ENCODE data around the gene HSPE1. TPM values are rescaled to one million over a fixed set of nuclear protein-coding genes. Genes with fewer than 3 reads are reported as not detected.
"Not testable (repeated sequence)": the region's sequence is repeated elsewhere in the genome, so short reads cannot be mapped to it uniquely, and the experiment has no call there.

Gene HSPE1
- total RNA-seq, 4 donors from 2014 or later, result 47.5 to 79.5 (median 65.4) TPM

DNA sequence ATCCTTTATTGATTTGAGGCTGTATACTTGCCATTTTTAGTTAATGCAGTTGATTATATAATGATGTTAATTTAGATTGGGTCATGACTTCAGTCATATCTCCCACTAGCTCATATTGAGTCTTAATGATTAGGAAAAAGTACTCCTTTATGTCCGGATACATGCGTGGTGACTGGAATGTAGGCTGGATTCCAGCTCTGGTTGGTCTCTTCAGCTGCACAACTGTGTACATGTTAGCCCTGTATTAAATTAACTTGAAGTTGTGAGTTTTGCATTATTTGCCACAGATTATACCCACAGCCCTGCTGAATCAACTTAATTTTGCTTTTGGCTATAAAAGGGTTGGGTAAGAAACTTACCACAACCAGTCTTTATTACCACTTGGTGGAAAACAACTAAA is 38.2 kb downstream of the HSPE1 start:
- TF ChIP-seq, protein P1, sequence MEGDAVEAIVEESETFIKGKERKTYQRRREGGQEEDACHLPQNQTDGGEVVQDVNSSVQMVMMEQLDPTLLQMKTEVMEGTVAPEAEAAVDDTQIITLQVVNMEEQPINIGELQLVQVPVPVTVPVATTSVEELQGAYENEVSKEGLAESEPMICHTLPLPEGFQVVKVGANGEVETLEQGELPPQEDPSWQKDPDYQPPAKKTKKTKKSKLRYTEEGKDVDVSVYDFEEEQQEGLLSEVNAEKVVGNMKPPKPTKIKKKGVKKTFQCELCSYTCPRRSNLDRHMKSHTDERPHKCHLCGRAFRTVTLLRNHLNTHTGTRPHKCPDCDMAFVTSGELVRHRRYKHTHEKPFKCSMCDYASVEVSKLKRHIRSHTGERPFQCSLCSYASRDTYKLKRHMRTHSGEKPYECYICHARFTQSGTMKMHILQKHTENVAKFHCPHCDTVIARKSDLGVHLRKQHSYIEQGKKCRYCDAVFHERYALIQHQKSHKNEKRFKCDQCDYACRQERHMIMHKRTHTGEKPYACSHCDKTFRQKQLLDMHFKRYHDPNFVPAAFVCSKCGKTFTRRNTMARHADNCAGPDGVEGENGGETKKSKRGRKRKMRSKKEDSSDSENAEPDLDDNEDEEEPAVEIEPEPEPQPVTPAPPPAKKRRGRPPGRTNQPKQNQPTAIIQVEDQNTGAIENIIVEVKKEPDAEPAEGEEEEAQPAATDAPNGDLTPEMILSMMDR (IDR thresholded peaks at IDR 0.05), result no peak
- TF ChIP-seq EP300 (IDR thresholded peaks at IDR 0.05), result no peak
- TF ChIP-seq POLR2A (IDR thresholded peaks at IDR 0.05), result no peak
- Histone ChIP-seq H3K9me3 (no peaks in the 10 kb centered on the region), H3K4me3 (no peak overlapping the region), H3K4me1 (peaks cover 0 to 43% (median 0%) of the 10 kb centered on the region in 4 donors), H3K36me3 (peaks cover 0 to 52% (median 13%) of the 10 kb centered on the region in 3 donors), H3K27ac (peak overlapping the region in 2 of 4 donors; percentile 37 to 41), H3K27me3 (no peaks in the 10 kb centered on the region)
- no peak for DNase-seq (ENCODE audit: low spot score in 2 of 2)
- 30 to 36% methylated on average over 2 of the region's 2 CpGs for WGBS, 2 donors

DNA sequence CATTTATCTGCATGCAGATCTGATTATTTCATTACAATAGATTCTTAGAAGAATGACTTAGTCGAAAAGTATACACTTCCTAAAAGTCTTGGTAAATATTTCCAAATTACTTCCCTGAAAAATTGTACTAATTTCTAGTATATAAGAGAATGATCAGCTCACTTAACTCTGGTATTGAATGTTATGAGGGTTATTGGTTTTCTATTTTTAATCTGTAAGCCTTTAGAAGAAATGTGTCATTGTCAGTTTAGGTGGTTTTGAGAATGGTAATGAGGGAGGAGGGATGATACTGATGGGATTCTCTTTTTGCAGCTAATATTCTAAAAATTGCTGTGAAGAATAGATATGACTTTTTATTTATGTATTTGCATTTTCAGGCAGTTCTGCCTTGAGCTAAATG is 39.6 kb downstream of the HSPE1 start:
- peaks cover 0 to 32% (median 0%) of the 10 kb centered on the region in 4 donors for H3K4me1 ChIP-seq
- no peak for DNase-seq (ENCODE audit: low spot score in 2 of 2)
- no peaks in the 10 kb centered on the region for H3K27me3 ChIP-seq
- no peak overlapping the region for H3K4me3 ChIP-seq
- no peak overlapping the region for H3K27ac ChIP-seq
- H3K9me3 ChIP-seq, result no peaks in the 10 kb centered on the region
- H3K36me3 ChIP-seq, result peaks cover 0 to 65% (median 19%) of the 10 kb centered on the region in 3 donors
- TF ChIP-seq, protein P1 (IDR thresholded peaks at IDR 0.05), result no peak
- TF ChIP-seq EP300 (IDR thresholded peaks at IDR 0.05) (no peak), POLR2A (IDR thresholded peaks at IDR 0.05) (no peak)
- 82 to 87% methylated on average over 1 of the region's 1 CpG for WGBS, 2 donors

DNA sequence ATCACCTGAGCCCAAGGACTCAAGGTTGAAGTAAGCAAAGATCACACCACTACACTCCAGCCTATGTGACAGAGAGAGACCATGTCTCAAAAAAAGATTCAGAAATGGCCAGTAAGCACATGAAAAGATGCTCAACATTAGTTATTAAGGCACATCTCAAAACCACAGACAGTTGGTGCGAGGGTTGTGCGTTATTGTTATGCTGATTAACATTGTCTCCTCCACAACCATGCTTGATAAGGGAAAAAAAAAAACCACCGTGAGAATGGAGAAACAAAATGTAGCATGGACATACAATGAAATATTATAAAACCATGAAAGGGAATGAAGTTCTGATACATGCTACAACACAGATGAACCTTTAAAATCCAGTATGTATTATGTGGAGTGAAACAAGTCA is 43.0 kb downstream of the HSPE1 start:
- H3K27ac ChIP-seq, result no peak overlapping the region
- no peaks in the 10 kb centered on the region for H3K27me3 ChIP-seq
- H3K4me3 ChIP-seq, result no peak overlapping the region
- no peak for DNase-seq (ENCODE audit: low spot score in 2 of 2)
- TF ChIP-seq, protein P1 (IDR thresholded peaks at IDR 0.05), result no peak
- no peak for TF ChIP-seq POLR2A (IDR thresholded peaks at IDR 0.05)
- TF ChIP-seq EP300 (IDR thresholded peaks at IDR 0.05), result no peak
- WGBS, 2 donors, result 95 to 96% methylated on average over 3 of the region's 3 CpGs
- H3K36me3 ChIP-seq, result peaks cover 0 to 61% (median 19%) of the 10 kb centered on the region in 3 donors
- no peaks in the 10 kb centered on the region for H3K9me3 ChIP-seq
- H3K4me1 ChIP-seq, result peaks cover 0 to 25% (median 0%) of the 10 kb centered on the region in 4 donors

DNA sequence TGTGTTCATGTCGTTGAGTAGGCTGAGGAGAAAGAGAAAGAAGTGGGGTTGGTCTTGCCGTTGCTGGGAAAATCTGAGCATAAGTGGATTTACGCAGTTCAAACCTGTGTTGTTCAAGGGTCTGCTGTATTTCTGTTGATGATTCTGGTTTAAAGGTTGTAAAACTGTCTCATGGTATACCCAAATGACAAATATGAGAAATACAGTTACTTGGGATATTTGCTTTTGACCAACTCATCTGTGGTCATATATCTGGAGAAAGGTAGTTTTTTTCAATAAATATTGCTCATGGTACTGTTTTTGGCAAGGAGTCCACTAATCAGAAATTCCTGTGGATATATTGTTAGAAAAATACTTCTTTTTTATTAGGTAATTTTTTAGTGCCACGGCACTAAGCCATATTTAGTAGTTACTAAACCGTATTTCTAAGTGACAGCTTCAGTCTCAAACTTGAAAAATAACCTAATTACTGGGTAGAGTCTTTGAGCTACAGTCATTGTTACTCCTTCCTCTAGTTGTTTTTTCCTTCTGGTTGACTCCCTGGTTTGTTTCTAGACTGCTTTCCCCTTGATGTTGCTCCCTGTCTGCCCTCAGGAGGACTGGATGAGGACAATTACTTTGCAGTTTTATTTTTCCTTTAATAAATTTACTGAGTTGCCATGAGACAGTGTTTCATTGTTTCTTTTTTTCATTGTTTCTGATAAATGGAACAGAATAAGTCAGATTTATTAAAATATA is 47.2 kb downstream of the HSPE1 start:
- H3K36me3 ChIP-seq, result peaks cover 0 to 81% (median 11%) of the 10 kb centered on the region in 3 donors
- H3K4me1 ChIP-seq, result peaks cover 0 to 4% (median 0%) of the 10 kb centered on the region in 4 donors
- no peaks in the 10 kb centered on the region for H3K27me3 ChIP-seq
- DNase-seq (ENCODE audit: low spot score in 2 of 2), result no peak
- WGBS, 2 donors, result 86 to 92% methylated on average over 5 of the region's 5 CpGs
- no peak overlapping the region for H3K27ac ChIP-seq
- no peaks in the 10 kb centered on the region for H3K9me3 ChIP-seq
- H3K4me3 ChIP-seq, result no peak overlapping the region
- TF ChIP-seq, protein P1 (IDR thresholded peaks at IDR 0.05), result no peak
- no peak for TF ChIP-seq POLR2A (IDR thresholded peaks at IDR 0.05)
- no peak for TF ChIP-seq EP300 (IDR thresholded peaks at IDR 0.05)

DNA sequence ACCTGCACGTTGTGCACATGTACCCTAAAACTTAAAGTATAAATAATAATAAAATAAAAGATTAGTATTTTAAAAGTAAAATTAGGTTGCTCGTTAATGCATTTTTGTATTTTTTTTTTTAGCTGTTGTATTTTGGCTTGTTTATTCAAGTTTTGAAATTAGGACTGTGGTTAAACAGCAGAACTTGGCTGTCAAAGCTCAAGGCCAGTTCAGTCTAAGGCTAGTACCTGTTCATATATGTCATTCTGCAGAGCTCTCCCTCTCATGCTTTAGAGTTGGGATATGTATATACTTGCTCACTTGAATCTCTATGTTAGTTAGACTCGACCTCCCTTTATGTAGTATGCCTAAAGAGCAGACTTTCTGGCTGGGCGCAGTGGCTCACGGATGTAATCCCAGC is 48.4 kb downstream of the HSPE1 start:
- DNase-seq (ENCODE audit: low spot score in 2 of 2), result no peak
- Histone ChIP-seq H3K4me1 (no peaks in the 10 kb centered on the region), H3K4me3 (no peak overlapping the region), H3K9me3 (no peaks in the 10 kb centered on the region), H3K27me3 (no peaks in the 10 kb centered on the region), H3K27ac (no peak overlapping the region), H3K36me3 (peaks cover 0 to 77% (median 4%) of the 10 kb centered on the region in 3 donors)
- TF ChIP-seq POLR2A (IDR thresholded peaks at IDR 0.05) (no peak), EP300 (IDR thresholded peaks at IDR 0.05) (no peak)
- TF ChIP-seq, protein P1 (IDR thresholded peaks at IDR 0.05), result no peak
- 90 to 93% methylated on average over 5 of the region's 5 CpGs for WGBS, 2 donors

DNA sequence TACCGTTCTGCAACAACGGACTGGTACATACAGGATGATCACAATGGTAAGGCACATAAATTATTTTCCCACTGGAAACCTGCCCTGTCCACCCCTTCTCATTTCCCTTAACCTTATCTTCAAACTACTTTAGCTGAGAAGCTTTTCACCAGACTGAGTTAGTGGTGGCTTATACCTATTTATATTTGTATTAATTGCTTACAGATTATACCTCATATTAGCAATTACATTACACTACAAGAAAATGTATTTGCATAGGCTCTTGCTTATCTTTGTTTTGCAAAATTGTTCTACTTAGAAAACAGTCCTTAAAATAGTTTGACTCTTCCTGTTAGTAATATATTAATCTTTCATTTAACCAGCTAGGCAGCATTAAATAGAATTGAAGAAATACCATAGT is 51.1 kb downstream of the HSPE1 start:
- not testable (repeated sequence) for H3K4me1 ChIP-seq; DNase-seq (ENCODE audit: low spot score in 2 of 2); H3K9me3 ChIP-seq; H3K27ac ChIP-seq; H3K4me3 ChIP-seq; H3K27me3 ChIP-seq
- 85 to 93% methylated on average over 2 of the region's 2 CpGs for WGBS, 2 donors
- peaks cover 0 to 72% (median 0%) of the 10 kb centered on the region in 3 donors for H3K36me3 ChIP-seq

All from tibial nerve (tissue), 4 donors.